Measurements from ENCODE around the gene PSD. TPM values are rescaled to one million over a fixed set of nuclear protein-coding genes. Genes with fewer than 3 reads are reported as not detected.

Gene PSD
- total RNA-seq, 1 experiment from 2014 or later, result 2.4 TPM

DNA sequence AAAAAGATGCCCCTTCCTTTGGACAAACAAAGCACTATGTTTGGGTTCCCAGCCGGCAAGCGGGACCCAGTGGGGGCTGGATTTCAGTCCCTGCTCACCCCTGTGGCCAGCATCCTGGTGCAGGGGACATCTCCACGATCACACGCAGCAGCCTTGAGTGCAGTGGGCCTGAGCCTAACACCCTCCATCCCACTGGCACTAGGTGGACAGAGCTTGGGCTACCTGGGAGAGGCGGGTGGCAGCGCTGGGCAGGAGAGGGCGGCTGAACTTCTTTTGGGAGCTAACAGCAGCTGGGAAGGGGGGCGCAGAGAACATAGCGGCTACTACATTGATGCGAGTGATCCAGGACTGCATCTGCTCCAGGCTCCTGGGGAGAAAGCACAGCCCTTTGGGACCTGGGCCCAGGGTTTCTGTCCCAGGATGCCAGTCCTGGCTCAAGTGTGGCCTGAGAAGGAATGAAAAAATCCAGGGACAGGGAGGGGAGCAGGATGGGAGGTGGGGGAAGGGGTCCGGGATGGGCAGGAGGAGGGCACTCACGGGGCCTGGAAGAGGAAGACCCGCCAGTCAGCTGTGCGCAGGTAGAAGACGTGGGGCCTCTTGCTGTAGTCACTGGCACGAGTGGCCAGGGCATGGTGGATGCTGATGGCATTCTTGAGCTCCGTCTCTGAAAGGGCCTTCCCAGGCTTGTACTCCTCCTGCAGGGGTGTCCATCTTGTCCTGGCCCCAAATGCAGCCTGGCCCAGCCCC, 14.1 kb downstream of the PSD start:
- intact Hi-C loops (cut with micrococcal nuclease; ENCODE audit: unreplicated experiment) (loop anchor here (5.0 kb wide), 1 partner anchor 177 kb away; the partner anchor contains the start of gene ELOVL3), in situ Hi-C loops (cut with HindIII; ENCODE audit: low pct_unique_long_range_greater_than_20kb, low sequenced_read_pairs) (no loop called here)
- ChIA-PET POLR2A (no interaction called here), CTCF (interaction anchor here (0.7 to 1.4 kb wide), 6 partner anchors 8 to 21 kb away, joined by 4 to 14 read pairs (median 6); partner anchors contain the start of gene FBXL15)
- peaks cover 2% of the 10 kb centered on the region; the same call in 1 of the 2 replicates for H3K36me3 ChIP-seq (ENCODE audit: control insufficient read depth, insufficient read depth, low read length)
- H3K9me3 ChIP-seq (ENCODE audit: control insufficient read depth, insufficient read depth, low read depth, low read length), result no peaks in the 10 kb centered on the region
- H3K27ac ChIP-seq (ENCODE audit: low read length), result no peak overlapping the region
- no peaks in the 10 kb centered on the region for H3K27me3 ChIP-seq (ENCODE audit: control insufficient read depth, insufficient read depth, low read length)
- no peak overlapping the region for H3K4me3 ChIP-seq (ENCODE audit: low read depth in 2 of 2, low read length in 2 of 2)
- peaks cover 27% of the 10 kb centered on the region for H3K4me1 ChIP-seq (ENCODE audit: control insufficient read depth, insufficient read depth, low read length)
- no peak for DNase-seq (ENCODE audit: low read depth, low spot score)
- ATAC-seq, result no peak
- TF ChIP-seq, protein P1, sequence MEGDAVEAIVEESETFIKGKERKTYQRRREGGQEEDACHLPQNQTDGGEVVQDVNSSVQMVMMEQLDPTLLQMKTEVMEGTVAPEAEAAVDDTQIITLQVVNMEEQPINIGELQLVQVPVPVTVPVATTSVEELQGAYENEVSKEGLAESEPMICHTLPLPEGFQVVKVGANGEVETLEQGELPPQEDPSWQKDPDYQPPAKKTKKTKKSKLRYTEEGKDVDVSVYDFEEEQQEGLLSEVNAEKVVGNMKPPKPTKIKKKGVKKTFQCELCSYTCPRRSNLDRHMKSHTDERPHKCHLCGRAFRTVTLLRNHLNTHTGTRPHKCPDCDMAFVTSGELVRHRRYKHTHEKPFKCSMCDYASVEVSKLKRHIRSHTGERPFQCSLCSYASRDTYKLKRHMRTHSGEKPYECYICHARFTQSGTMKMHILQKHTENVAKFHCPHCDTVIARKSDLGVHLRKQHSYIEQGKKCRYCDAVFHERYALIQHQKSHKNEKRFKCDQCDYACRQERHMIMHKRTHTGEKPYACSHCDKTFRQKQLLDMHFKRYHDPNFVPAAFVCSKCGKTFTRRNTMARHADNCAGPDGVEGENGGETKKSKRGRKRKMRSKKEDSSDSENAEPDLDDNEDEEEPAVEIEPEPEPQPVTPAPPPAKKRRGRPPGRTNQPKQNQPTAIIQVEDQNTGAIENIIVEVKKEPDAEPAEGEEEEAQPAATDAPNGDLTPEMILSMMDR (IDR thresholded peaks at IDR 0.05), result no peak
- TF ChIP-seq, protein P2, sequence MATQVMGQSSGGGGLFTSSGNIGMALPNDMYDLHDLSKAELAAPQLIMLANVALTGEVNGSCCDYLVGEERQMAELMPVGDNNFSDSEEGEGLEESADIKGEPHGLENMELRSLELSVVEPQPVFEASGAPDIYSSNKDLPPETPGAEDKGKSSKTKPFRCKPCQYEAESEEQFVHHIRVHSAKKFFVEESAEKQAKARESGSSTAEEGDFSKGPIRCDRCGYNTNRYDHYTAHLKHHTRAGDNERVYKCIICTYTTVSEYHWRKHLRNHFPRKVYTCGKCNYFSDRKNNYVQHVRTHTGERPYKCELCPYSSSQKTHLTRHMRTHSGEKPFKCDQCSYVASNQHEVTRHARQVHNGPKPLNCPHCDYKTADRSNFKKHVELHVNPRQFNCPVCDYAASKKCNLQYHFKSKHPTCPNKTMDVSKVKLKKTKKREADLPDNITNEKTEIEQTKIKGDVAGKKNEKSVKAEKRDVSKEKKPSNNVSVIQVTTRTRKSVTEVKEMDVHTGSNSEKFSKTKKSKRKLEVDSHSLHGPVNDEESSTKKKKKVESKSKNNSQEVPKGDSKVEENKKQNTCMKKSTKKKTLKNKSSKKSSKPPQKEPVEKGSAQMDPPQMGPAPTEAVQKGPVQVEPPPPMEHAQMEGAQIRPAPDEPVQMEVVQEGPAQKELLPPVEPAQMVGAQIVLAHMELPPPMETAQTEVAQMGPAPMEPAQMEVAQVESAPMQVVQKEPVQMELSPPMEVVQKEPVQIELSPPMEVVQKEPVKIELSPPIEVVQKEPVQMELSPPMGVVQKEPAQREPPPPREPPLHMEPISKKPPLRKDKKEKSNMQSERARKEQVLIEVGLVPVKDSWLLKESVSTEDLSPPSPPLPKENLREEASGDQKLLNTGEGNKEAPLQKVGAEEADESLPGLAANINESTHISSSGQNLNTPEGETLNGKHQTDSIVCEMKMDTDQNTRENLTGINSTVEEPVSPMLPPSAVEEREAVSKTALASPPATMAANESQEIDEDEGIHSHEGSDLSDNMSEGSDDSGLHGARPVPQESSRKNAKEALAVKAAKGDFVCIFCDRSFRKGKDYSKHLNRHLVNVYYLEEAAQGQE (IDR thresholded peaks at IDR 0.05; ENCODE audit: insufficient read depth in 1 of 2, low read depth in 2 of 2, low read length in 1 of 2), result no peak
- TF ChIP-seq TCF7L2 (IDR thresholded peaks at IDR 0.05; ENCODE audit: low read depth, low read length), result no peak
- peak; percentile 31; the same call in 1 of the 2 replicates for TF ChIP-seq POLR2AphosphoS5 (IDR thresholded peaks at IDR 0.05; ENCODE audit: low read depth, low read length)
- no peak for TF ChIP-seq SIN3A (IDR thresholded peaks at IDR 0.05; ENCODE audit: borderline replicate concordance, insufficient read depth, low read depth, low read length)
- BruUV-seq (replicated peaks), result no TSS peak

DNA sequence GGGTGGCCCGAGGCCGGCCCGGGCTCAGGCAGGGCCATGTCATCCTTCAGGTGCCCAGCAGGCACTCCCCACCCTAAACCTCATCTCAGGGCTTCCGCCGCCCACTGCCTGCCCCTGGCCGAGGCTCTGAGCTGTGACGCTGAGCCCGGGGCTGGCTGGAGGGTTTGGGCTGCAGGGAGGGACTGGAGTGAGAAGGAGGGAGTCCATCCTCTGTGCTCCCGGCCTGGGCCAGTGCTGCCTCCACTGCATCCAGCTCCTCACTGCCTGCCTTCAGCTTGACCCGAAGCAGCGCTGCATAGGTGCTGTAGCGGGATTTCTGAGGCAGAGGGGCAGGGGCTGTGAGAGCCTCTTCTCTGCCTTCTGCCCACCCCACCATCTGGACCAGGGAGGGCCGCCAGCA, 15.5 kb downstream of the PSD start:
- DNase-seq (ENCODE audit: low read depth, low spot score) (no peak), ATAC-seq (no peak)
- in situ Hi-C loops (cut with HindIII; ENCODE audit: low pct_unique_long_range_greater_than_20kb, low sequenced_read_pairs) (no loop called here), intact Hi-C loops (cut with micrococcal nuclease; ENCODE audit: unreplicated experiment) (loop anchor here (5.0 kb wide), 1 partner anchor 176 kb away; the partner anchor contains the start of gene ELOVL3)
- Histone ChIP-seq H3K4me3 (ENCODE audit: low read depth in 2 of 2, low read length in 2 of 2) (no peak overlapping the region), H3K27ac (ENCODE audit: low read length) (no peak overlapping the region), H3K9me3 (ENCODE audit: control insufficient read depth, insufficient read depth, low read depth, low read length) (no peaks in the 10 kb centered on the region), H3K36me3 (ENCODE audit: control insufficient read depth, insufficient read depth, low read length) (peaks cover 2% of the 10 kb centered on the region; the same call in 1 of the 2 replicates), H3K27me3 (ENCODE audit: control insufficient read depth, insufficient read depth, low read length) (no peaks in the 10 kb centered on the region), H3K4me1 (ENCODE audit: control insufficient read depth, insufficient read depth, low read length) (peaks cover 33% of the 10 kb centered on the region)
- no peak for TF ChIP-seq TCF7L2 (IDR thresholded peaks at IDR 0.05; ENCODE audit: low read depth, low read length)
- no peak for TF ChIP-seq POLR2AphosphoS5 (IDR thresholded peaks at IDR 0.05; ENCODE audit: low read depth, low read length)
- BruUV-seq (replicated peaks), result no TSS peak
- ChIA-PET POLR2A (interaction anchor here (0.6 kb wide), 1 partner anchor 50 kb away, joined by 3 read pairs; no protein-coding TSS in a partner anchor), CTCF (interaction anchor here (0.5 to 1.5 kb wide), 9 partner anchors 9 to 181 kb away, joined by 3 to 14 read pairs (median 4); no protein-coding TSS in a partner anchor)

All from Panc1 (cell line).